AG04450 (cell line): Measurements from ENCODE around the gene SLC66A1. TPM values are rescaled to one million over a fixed set of nuclear protein-coding genes. Genes with fewer than 3 reads are reported as not detected.

Source experiments
- CTCF ChIA-PET: fragments of 300-600, 350-600 bp; formaldehyde crosslinking; extraction: SDS; loops from one replicate; lab custom pipeline; 2022; ENCODE audit warnings: antibody characterized with exemption, inconsistent platforms; lab: Charles Lee
- POLR2A ChIA-PET: fragments of 350-600 bp; formaldehyde crosslinking; extraction: SDS; loops from one replicate; lab custom pipeline; 2021; ENCODE audit warnings: antibody characterized with exemption, inconsistent platforms; lab: Yijun Ruan, JAX
- DNase-seq: peaks from one replicate; pipeline ENCODE4 v3.0.0-alpha.2; 2011; ENCODE audit warnings: low read depth, low spot score
- H3K27ac ChIP-seq: one replicate; pipeline ENCODE4 v1.5.1; 2012; ENCODE audit warnings: low read depth, low read length, control low read depth
- H3K27me3 ChIP-seq: one replicate; pipeline ENCODE4 v1.6.0; 2012; ENCODE audit warnings: low read length; ENCODE audit not compliant: control insufficient read depth, insufficient read depth
- H3K4me3 ChIP-seq: 2 replicates; pipeline ENCODE4 v1.5.1; 2011; ENCODE audit warnings: mild to moderate bottlenecking, low read depth, low read length, control low read depth
- H3K9me3 ChIP-seq: 2 replicates; pipeline ENCODE4 v1.5.1; 2012; ENCODE audit warnings: low read length; ENCODE audit not compliant: control insufficient read depth, insufficient read depth
- polyA plus RNA-seq: library from polyadenylated mRNA; depleted of rRNA; stranded (reverse); fragments of >200 nt; gene quantifications from 2 replicates; pipeline ENCODE4 v1.2.3, GENCODE V29; 2011
- TF ChIP-seq, protein P1 (sequence below): IDR thresholded peaks from 2 replicates; pipeline ENCODE4 v1.5.1; 2011; ENCODE audit warnings: low read depth, low read length, control low read depth, inconsistent platforms

Gene SLC66A1
- polyA plus RNA-seq, 1 experiment = 11.5 TPM

DNA sequence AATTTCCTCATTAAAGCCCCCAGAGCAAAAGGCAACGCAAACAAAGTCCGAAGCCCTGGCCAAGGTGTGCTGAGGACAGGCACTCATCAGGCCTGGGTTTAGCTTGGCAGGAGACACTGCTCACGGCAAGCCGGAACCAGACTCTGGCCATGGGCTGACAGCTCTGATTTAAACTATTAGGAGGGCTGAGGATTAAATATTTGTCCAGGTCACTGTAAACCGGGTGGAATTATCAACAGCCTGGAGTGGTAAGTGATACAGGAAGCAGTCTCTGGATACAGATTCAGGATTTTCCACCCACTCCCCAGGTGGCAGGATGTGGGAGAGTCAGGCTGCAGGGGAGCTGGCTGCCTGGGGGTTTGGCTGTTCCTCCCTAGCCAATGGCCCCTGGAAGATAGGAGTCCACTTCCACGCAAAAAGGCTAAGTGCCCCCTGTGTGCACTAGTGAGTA, 42.4 kb downstream of the SLC66A1 start:
- POLR2A ChIA-PET = no interaction called here
- no peak for DNase-seq
- CTCF ChIA-PET = interaction anchor here (0.6 to 1.6 kb wide), 2 partner anchors 10 to 300 kb away, joined by 3 to 10 read pairs; no protein-coding TSS in a partner anchor
- H3K9me3 ChIP-seq = no peaks in the 10 kb centered on the region
- H3K27me3 ChIP-seq = no peaks in the 10 kb centered on the region
- TF ChIP-seq, protein P1, sequence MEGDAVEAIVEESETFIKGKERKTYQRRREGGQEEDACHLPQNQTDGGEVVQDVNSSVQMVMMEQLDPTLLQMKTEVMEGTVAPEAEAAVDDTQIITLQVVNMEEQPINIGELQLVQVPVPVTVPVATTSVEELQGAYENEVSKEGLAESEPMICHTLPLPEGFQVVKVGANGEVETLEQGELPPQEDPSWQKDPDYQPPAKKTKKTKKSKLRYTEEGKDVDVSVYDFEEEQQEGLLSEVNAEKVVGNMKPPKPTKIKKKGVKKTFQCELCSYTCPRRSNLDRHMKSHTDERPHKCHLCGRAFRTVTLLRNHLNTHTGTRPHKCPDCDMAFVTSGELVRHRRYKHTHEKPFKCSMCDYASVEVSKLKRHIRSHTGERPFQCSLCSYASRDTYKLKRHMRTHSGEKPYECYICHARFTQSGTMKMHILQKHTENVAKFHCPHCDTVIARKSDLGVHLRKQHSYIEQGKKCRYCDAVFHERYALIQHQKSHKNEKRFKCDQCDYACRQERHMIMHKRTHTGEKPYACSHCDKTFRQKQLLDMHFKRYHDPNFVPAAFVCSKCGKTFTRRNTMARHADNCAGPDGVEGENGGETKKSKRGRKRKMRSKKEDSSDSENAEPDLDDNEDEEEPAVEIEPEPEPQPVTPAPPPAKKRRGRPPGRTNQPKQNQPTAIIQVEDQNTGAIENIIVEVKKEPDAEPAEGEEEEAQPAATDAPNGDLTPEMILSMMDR = no peak
- H3K4me3 ChIP-seq = no peak overlapping the region
- peak overlapping the region; percentile 31 for H3K27ac ChIP-seq

DNA sequence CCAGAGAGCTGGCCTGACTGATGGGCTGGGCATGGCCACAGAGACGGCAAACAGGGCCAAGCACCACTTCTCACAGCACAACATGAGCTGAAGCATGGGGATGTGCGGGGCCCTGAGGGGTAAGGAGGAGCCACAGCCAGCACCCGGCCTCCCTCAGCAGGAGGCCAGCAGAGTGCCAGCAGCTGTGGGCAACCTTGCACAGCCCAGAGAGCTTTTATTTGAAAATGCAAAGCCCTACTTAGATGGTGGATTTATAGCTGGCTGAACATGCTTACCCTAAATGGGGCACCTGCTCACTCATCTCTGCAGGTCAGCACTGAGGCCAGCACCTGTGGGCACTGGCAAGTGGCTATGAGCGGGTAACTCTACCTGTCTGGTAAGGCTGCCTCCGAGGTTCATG, 44.1 kb downstream of the SLC66A1 start:
- ChIA-PET POLR2A (interaction anchor here (0.7 kb wide), 1 partner anchor 21 kb away, joined by 3 read pairs; no protein-coding TSS in a partner anchor), CTCF (interaction anchor here (0.8 to 0.9 kb wide), 2 partner anchors 298 to 305 kb away, joined by 3 to 4 read pairs; no protein-coding TSS in a partner anchor)
- no peak for DNase-seq
- Histone ChIP-seq H3K27me3 (no peaks in the 10 kb centered on the region), H3K9me3 (no peaks in the 10 kb centered on the region), H3K4me3 (no peak overlapping the region), H3K27ac (no peak overlapping the region)
- TF ChIP-seq, protein P1 = no peak

DNA sequence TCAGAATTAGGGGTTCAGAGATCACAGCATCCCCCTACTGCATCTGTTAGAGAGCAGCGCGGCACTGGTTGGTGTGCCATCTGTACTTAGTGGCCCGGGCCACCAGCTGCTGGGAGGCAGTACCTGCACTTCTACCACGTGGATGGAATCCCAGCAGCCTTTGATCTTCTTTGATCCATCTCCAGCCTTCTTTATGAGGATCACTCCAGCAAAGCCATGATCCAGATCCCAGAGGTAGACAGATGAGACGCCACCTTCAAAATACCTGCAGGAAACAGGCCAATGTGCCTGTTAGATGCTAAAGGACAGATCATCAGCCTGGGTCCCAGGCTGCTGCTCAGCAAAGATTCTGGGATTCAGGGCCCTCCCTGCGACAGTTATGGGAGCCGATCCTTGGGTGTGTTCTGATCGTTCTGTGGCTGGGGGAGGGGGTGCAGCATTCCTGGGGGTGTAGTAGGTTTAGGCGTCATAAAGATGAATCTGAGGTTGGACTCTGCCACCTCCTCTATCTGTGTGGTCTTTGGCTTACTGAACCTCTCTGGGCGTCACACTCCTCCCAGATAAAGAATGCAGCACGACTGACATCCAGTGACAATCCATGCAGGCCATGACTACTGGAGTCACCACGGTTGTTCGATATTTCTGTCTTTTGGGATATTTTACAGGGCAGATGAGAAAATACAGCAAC, 45.3 kb downstream of the SLC66A1 start:
- CTCF ChIA-PET = no interaction called here
- POLR2A ChIA-PET = no interaction called here
- TF ChIP-seq, protein P1 = no peak
- no peak overlapping the region for H3K27ac ChIP-seq
- H3K4me3 ChIP-seq = no peak overlapping the region
- DNase-seq = no peak
- H3K9me3 ChIP-seq = no peaks in the 10 kb centered on the region
- H3K27me3 ChIP-seq = no peaks in the 10 kb centered on the region

DNA sequence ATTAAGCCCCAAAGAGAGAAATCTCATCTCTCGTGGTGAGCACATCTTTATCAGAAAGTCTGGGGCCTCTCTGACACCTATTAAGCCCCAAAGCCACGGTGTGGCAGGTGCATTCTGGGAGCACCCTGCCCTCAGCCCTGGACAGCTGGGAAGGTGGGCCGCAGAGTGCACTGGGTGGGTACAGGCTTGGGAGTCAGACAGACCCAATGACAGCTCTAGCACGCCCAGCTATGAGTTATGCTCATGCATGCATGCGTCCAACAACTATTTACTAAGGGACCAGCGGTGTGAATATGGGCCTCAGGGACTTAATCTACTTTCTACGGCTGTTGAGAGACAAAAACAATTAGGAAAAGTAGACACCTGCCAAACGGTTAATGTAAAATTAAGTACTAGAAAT, 46.6 kb downstream of the SLC66A1 start:
- TF ChIP-seq, protein P1 = no peak
- Histone ChIP-seq H3K9me3 (no peaks in the 10 kb centered on the region), H3K4me3 (no peak overlapping the region), H3K27ac (no peak overlapping the region), H3K27me3 (no peaks in the 10 kb centered on the region)
- POLR2A ChIA-PET = no interaction called here
- CTCF ChIA-PET = interaction anchor here (0.7 to 1.1 kb wide), 5 partner anchors 10 to 295 kb away, joined by 3 to 7 read pairs (median 5); no protein-coding TSS in a partner anchor
- DNase-seq = no peak

DNA sequence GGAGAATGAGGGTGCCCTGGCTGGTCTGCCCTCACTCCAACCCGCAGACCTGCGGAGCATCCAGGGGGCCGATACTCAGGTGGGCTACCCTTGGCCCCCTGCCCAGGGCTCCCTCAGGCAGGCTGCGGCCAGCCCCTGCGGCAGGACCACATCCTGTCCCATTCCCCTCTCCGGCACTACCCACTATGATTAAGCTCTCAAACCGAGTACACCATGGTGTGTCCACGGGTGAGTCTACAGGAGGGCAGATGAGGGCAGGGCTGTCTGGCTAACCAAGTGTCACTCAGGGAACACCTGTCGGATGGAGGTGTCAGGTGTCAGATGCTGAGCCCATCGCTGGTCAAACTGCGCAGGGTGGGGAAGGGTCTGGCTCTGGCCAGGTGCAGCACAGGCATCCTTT, 47.2 kb downstream of the SLC66A1 start:
- H3K27ac ChIP-seq = no peak overlapping the region
- no peak overlapping the region for H3K4me3 ChIP-seq
- DNase-seq = no peak
- TF ChIP-seq, protein P1 = no peak
- ChIA-PET POLR2A (no interaction called here), CTCF (interaction anchor here (0.8 to 1.1 kb wide), 3 partner anchors 10 to 294 kb away, joined by 5 to 7 read pairs (median 6); no protein-coding TSS in a partner anchor)
- H3K27me3 ChIP-seq = no peaks in the 10 kb centered on the region
- no peaks in the 10 kb centered on the region for H3K9me3 ChIP-seq
